Thyroid gland (tissue), 4 donors: Measurements from ENCODE around the gene WIPF3.

Source experiments
- POLR2A ChIP-seq, 2 donors: fragments of 450-650 bp; IDR thresholded peaks; one replicate each; pipeline ENCODE4 v1.6.1; 2017; ENCODE audit warnings: antibody characterized with exemption in 2 of 2, mild to moderate bottlenecking in 2 of 2, moderate library complexity in 1 of 2
- TF ChIP-seq, protein P1 (sequence below), 6 experiments: fragments of 200-600 bp in 3 of 6; fragments of 450-650 bp in 3 of 6; sonication (generic) in 3 of 6; IDR thresholded peaks; one replicate each; pipeline ENCODE4 v1.5.1; 2016 to 2019; ENCODE audit warnings: antibody characterized with exemption in 6 of 6, mild to moderate bottlenecking in 2 of 6, inconsistent platforms in 1 of 6, moderate library complexity in 1 of 6

- TF ChIP-seq, protein P1, sequence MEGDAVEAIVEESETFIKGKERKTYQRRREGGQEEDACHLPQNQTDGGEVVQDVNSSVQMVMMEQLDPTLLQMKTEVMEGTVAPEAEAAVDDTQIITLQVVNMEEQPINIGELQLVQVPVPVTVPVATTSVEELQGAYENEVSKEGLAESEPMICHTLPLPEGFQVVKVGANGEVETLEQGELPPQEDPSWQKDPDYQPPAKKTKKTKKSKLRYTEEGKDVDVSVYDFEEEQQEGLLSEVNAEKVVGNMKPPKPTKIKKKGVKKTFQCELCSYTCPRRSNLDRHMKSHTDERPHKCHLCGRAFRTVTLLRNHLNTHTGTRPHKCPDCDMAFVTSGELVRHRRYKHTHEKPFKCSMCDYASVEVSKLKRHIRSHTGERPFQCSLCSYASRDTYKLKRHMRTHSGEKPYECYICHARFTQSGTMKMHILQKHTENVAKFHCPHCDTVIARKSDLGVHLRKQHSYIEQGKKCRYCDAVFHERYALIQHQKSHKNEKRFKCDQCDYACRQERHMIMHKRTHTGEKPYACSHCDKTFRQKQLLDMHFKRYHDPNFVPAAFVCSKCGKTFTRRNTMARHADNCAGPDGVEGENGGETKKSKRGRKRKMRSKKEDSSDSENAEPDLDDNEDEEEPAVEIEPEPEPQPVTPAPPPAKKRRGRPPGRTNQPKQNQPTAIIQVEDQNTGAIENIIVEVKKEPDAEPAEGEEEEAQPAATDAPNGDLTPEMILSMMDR (IDR thresholded peaks at IDR 0.05): no peak
- TF ChIP-seq POLR2A (IDR thresholded peaks at IDR 0.05): no peak
These were observed 80.5 kb downstream of the WIPF3 start for GRCh38 chr7:29886827-29887226.
